ENCODE results near the gene ZNF469.
"Not testable (repeated sequence)": the region's sequence is repeated elsewhere in the genome, so short reads cannot be mapped to it uniquely, and the experiment has no call there.

The ZNF469 gene

DNA sequence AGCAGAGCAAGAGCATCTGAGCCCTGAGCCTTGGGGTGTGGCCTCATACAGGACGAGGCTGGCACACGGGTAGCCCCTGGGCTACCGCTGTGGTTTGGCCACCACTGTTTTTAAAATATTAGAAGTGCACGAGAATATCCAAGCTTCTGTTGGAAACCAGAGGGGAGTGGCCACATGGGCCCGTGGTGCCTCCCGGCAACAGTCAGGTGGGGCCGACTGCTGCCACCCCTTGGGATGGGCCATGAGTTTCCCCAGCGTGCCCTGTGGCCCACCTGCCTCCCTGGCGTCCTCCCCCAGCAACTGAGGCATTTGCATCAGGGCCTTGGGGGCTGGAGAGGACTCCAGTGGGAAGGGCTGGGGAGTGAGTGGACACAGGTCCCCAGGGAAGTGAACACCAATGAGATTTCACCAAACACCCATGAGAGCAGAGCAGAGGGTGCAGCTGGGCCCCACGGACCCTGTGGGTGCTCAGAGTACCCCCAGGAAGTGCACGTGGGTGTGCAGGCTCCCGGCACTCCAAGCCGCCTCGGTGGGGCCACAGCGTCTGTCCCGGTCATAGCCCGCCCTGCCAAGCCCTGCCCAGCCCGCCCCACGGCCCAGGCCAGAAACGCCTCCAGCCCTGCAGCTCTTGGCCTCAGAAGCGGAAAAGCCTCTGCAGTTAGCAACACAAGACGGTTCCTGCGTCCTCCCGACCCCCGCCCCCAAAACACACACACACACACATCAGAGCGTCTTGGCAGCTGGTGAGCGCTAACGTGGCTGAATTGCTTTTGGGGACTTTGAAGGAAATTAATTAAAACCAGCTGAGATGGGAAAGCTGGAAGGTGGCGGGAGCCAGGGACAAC, 22.7 kb downstream of the ZNF469 start:
- FAIRE-seq (no peak), DNase-seq (ENCODE audit: insufficient read length, low spot score) (no peak)

DNA sequence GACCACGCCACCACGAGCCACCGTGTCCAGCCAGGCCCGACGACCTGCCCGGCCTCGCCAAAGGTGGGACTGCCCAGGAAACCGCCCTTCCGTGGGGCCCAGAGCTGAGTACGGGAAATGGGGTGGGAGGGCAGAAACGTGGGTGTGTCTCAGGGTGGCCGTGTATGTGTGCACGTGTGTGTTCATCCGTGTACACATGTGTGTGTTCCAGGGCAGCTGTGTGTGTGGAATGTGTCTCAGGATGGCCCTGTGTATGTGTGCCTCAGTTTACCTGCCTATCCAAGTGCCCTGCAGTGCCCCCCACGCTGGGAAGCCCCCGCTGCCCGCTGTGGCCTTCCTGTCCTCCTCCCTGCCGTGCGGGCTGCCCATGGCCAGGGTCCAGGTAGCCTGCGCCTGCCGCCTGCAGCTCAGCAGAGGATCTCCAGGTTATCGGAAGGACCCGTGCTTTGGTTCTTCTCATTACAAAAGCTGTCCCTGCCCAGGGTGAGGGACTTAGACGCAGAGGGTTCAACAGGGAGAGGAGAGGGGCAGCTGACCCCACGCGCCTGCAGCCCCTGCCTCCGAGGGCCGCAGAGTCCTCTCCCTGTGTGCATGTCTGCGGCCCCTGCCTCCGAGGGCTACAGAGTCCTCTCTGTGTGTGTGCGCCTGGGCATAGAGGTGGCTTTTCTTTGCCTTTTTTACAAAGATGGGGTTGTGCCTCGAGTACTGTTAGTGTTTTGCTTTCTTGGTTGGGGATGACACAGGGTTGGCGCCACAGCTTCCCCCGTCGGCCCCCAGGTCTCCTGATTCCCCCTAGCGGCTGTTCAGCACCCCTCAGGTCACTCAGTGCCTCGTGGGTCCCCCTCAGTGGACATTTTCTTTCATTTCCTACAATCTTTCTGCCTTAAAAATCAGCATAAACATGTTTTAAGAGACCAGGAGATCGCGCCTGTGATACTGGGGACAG, 23.6 kb downstream of the ZNF469 start:
- DNase-seq (ENCODE audit: insufficient read length, low spot score) (no peak), FAIRE-seq (no peak)

DNA sequence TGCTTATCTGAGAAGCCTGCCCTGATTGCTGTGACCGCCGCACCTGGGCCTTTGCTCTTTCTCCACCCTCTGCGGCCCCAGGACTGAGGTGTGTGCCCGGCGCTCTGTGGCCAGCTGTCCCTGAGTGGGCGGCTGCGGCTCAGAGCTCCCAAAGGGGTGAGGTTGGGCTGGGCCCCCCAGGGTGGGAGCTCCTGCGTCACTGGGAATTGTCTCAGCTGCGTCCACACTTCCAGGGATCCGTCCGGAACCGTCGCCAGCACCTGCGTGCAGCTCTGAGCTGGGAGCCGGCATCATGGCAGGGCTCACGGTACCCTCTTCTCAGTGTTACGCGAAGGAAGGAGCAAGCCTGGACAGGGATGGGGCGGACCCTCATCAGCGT, 24.3 kb downstream of the ZNF469 start:
- FAIRE-seq (no peak), DNase-seq (ENCODE audit: insufficient read length, low spot score) (no peak)

GRCh38 chr16:88407807-88408206, 25.0 kb downstream of the ZNF469 start:
- DNase-seq (ENCODE audit: insufficient read length, low spot score) (no peak), FAIRE-seq (no peak)

GRCh38 chr16:88408561-88409142, 25.9 kb downstream of the ZNF469 start:
- FAIRE-seq, result no peak
- no peak for DNase-seq (ENCODE audit: insufficient read length, low spot score)

- FAIRE-seq (no peak), DNase-seq (ENCODE audit: insufficient read length, low spot score) (no peak)
Measured at GRCh38 chr16:88409296-88410065, 26.7 kb downstream of the ZNF469 start.

DNA sequence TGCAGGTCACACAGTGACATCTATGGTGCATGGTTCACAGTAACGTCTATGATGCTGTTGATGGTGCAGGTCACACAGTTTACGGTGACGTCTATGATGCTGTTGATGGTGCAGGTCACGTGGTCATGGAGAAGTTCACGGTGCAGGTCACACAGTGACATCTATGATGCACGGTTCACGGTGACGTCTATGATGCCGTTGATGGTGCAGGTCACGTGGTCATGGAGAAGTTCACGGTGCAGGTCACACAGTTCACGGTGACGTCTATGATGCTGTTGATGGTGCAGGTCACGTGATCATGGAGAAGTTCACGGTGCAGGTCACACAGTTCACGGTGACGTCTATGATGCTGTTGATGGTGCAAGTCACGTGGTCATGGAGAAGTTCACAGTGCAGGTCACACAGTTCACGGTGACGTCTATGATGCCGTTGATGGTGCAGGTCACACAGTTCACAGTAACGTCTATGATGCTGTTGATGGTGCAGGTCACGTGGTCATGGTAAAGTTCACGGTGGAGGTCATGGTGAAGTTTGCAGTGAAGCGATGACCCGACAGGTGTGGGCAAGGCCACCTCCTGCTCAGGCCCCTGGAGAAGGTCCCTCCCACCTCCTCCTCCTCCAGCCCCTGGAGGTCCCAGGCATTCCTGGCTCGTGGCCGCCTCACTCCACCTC, 27.7 kb downstream of the ZNF469 start:
- not testable (repeated sequence) for FAIRE-seq; DNase-seq (ENCODE audit: insufficient read length, low spot score)

DNA sequence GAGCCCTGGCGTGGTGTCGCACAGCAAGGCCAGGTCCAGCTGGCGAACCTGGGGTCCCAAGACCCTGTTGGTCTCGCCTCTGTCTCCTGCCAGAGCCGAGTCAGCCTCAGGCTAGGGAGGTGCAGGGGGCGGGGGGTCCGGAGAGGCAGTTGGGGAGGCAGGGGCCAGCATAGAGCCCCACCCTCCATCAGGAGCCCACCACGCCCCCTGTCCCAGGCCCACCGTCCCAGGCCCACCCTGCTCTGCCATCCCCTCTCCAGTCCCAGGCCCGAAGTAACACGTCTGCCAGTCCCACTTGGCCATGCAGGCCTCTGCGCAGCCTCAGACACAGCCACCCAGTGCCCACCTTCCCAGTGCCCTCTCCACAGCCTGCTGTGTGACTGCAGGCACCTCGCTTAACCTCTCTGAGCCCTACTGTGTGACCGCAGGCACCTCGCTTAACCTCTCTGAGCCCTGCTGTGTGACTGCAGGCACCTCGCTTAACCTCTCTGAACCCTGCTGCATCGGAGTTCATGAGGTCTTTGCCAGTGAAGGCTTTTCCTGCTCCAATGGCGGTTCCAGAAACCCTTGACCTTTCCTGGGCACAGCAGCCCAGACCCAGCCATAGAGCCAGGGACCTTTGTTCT, 29.3 kb downstream of the ZNF469 start:
- FAIRE-seq (no peak), DNase-seq (ENCODE audit: insufficient read length, low spot score) (no peak)

DNA sequence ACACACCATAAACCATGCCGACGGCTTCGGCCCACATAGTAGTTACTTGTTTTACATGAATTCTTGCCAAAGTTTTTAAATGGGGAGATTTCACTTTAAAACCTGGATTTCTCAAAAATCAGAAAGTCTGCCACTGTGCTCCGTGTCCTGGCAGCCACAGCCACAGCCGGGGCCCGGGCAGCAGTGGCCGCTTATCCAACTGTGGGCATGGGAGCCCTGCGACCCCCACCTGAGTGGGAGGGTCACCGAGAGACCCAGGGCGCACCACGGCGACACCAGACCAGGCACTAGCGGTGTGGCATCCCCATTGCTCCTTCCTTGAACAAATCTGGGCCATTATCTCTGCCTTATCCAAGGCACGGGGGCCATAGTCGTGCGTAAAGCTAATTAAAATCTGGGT, 30.0 kb downstream of the ZNF469 start:
- DNase-seq (ENCODE audit: insufficient read length, low spot score) (no peak), FAIRE-seq (no peak)

DNA sequence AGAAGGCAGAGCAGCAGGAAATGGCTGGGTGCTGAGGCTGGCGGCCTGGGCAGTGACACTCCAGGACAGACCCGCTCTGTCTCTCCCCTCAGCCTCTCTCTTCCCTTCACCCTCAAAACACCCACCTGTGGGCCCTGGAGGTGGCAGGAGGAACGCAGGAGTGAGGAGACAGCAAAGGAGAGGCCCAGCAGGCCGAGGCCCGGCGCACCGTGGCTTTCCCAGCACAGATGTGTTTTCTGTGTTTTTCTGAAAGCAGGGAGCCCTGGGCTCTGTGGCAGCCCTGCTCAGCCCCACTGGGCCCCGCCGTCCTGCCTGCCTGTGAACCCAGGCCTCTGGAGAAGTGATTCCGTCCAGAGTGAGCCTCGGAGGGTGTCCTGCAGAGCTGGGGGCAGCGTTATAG, 30.5 kb downstream of the ZNF469 start:
- DNase-seq (ENCODE audit: insufficient read length, low spot score) (no peak), FAIRE-seq (no peak)

GRCh38 chr16:88413631-88414030, 30.9 kb downstream of the ZNF469 start:
- no peak for DNase-seq (ENCODE audit: insufficient read length, low spot score)
- FAIRE-seq, result no peak

- DNase-seq (ENCODE audit: insufficient read length, low spot score) (no peak), FAIRE-seq (no peak)
Measured at GRCh38 chr16:88414521-88415380, 32.0 kb downstream of the ZNF469 start.

DNA sequence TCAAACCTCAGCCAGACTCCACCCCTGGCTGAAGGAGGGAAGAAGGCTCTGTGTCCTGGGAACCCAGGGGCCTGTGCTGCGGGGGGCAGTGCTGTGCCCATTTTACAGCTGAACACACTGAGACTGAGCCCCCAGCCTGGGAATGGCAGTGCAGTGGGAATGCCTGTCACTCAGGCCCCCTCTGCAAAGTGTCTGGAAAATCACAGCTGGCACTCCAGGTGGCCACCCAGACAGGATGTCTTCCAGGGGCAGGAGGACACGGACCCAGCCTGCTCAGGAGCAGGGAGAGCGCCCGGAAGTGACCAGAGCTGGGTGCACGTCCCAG, 32.6 kb downstream of the ZNF469 start:
- no peak for DNase-seq (ENCODE audit: insufficient read length, low spot score)
- no peak for FAIRE-seq

DNA sequence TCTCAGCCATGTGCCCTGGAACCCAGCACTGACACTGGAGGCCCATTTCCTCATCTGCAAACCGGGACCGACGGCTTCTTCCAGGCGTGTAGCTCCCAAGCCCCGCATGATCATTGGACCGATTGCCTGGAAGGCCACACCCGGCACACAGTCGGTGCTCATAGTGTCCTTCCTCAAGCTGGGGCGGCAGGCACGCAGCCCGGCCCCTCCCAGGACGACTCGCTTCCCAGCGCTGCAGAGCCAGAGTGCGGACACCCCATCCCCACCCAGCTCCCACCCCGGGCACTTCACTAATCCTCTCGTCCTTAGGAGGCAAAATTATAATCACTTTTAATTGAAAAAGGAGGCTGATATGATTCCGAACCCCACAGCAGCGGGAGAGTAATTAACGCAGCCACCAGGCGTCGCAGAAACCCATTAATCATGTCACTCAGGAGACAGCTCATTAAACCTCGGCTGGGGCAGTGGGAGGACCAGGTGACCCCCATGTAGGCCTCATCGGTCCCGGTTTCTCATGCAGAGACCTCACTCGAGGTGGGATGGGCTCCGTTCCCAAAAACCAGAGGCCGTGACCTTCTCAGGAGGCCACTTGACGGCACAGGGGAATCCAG, 33.1 kb downstream of the ZNF469 start:
- FAIRE-seq, result no peak
- DNase-seq (ENCODE audit: insufficient read length, low spot score), result no peak

- FAIRE-seq (no peak), DNase-seq (ENCODE audit: insufficient read length, low spot score) (no peak)
Measured at GRCh38 chr16:88416686-88417085, 33.9 kb downstream of the ZNF469 start.

- DNase-seq (ENCODE audit: insufficient read length, low spot score) (no peak), FAIRE-seq (no peak)
Measured at GRCh38 chr16:88417684-88418476, 35.1 kb downstream of the ZNF469 start.

- no peak for DNase-seq (ENCODE audit: insufficient read length, low spot score)
- no peak for FAIRE-seq
Measured at GRCh38 chr16:88418869-88419268, 36.1 kb downstream of the ZNF469 start.

DNA sequence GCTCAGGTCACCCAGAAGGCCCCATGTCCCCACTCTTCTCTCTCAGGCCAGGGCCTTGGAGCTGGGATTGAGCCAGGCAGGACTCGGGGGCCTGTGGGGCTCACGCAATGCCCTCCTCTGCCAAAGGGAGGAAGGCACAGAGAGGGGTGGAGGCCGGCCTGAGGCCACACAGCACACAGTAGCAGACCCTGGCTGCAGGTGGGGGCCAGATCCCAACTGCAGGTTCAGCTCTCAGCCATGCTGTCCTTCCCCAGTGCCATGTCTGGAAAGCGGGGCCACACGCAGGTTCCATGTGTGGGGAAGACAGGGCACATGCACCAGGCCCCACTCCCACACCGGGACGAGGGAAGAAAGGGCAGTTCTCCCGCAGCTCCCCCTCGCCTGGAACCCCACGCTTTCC, 37.0 kb downstream of the ZNF469 start:
- FAIRE-seq, result no peak
- no peak for DNase-seq (ENCODE audit: insufficient read length, low spot score)

Data from GM19239 (cell line).